Type B pancreatic cell (in vitro differentiated cells): ENCODE measurements around the gene NHLRC2. TPM values are rescaled to one million over a fixed set of nuclear protein-coding genes. Genes with fewer than 3 reads are reported as not detected.

ENCODE experiments used
- DNase-seq: peaks from one replicate; pipeline ENCODE4 v3.0.0; 2021; ENCODE audit warnings: mixed read lengths; ENCODE audit not compliant: unreplicated experiment; ENCODE audit errors: extremely low spot score
- H3K27ac Mint-ChIP-seq: 2 replicates; pipeline ENCODE4 v1.8.0; 2021; ENCODE audit warnings: mild to moderate bottlenecking, mixed read lengths
- H3K27me3 Mint-ChIP-seq: 2 replicates; pipeline ENCODE4 v1.8.0; 2021; ENCODE audit warnings: mixed read lengths
- H3K36me3 Mint-ChIP-seq: 2 replicates; pipeline ENCODE4 v1.8.0; 2021; ENCODE audit warnings: mixed read lengths
- H3K4me1 Mint-ChIP-seq: one replicate; pipeline ENCODE4 v1.8.0; 2021; ENCODE audit warnings: mixed read lengths; ENCODE audit not compliant: unreplicated experiment
- H3K4me3 Mint-ChIP-seq: 2 replicates; pipeline ENCODE4 v1.8.0; 2021; ENCODE audit warnings: mild to moderate bottlenecking, mixed read lengths
- H3K9me3 Mint-ChIP-seq: 2 replicates; pipeline ENCODE4 v1.8.0; 2021; ENCODE audit warnings: mixed read lengths
- CTCF ChIP-seq: fragments of 200-600 bp; sonication (generic); conservative IDR thresholded peaks from 2 replicates; pipeline ENCODE4 v1.5.0; 2021; ENCODE audit warnings: antibody characterized with exemption, mild to moderate bottlenecking
- total RNA-seq: library from RNA; stranded (reverse); gene quantifications from 2 replicates; pipeline ENCODE4 v1.2.1, GENCODE V29; 2021; ENCODE audit warnings: low replicate concordance

NHLRC2 gene
- total RNA-seq, 1 donor from 2014 or later, result 42.2 TPM

- Mint-ChIP-seq H3K4me3 (no peak overlapping the region), H3K27ac (no peak overlapping the region), H3K9me3 (peaks cover 6% of the 10 kb centered on the region), H3K27me3 (no peaks in the 10 kb centered on the region), H3K4me1 (no peaks in the 10 kb centered on the region), H3K36me3 (peaks cover 48% of the 10 kb centered on the region)
- no peak for TF ChIP-seq CTCF
- no peak for DNase-seq
These were observed 11.4 kb downstream of the NHLRC2 start for GRCh38 chr10:113865901-113866300.

GRCh38 chr10:113866551-113867394 is 12.3 kb downstream of the NHLRC2 start:
- DNase-seq, result no peak
- H3K4me1 Mint-ChIP-seq, result no peaks in the 10 kb centered on the region
- no peaks in the 10 kb centered on the region for H3K27me3 Mint-ChIP-seq
- H3K27ac Mint-ChIP-seq, result no peak overlapping the region
- peaks cover 44% of the 10 kb centered on the region for H3K36me3 Mint-ChIP-seq
- H3K4me3 Mint-ChIP-seq, result no peak overlapping the region
- H3K9me3 Mint-ChIP-seq, result no peaks in the 10 kb centered on the region
- TF ChIP-seq CTCF, result no peak

GRCh38 chr10:113867904-113868303 is 13.4 kb downstream of the NHLRC2 start:
- Mint-ChIP-seq H3K27ac (no peak overlapping the region), H3K36me3 (peaks cover 52% of the 10 kb centered on the region), H3K4me1 (no peaks in the 10 kb centered on the region), H3K9me3 (no peaks in the 10 kb centered on the region), H3K4me3 (no peak overlapping the region), H3K27me3 (no peaks in the 10 kb centered on the region)
- no peak for TF ChIP-seq CTCF
- DNase-seq, result no peak

GRCh38 chr10:113869789-113870188 is 15.3 kb downstream of the NHLRC2 start:
- H3K36me3 Mint-ChIP-seq, result peaks cover 50% of the 10 kb centered on the region
- DNase-seq, result no peak
- no peaks in the 10 kb centered on the region for H3K9me3 Mint-ChIP-seq
- peaks cover under 1% of the 10 kb centered on the region for H3K4me1 Mint-ChIP-seq
- no peak overlapping the region for H3K4me3 Mint-ChIP-seq
- H3K27me3 Mint-ChIP-seq, result no peaks in the 10 kb centered on the region
- no peak for TF ChIP-seq CTCF
- H3K27ac Mint-ChIP-seq, result no peak overlapping the region

- H3K27ac Mint-ChIP-seq, result no peak overlapping the region
- peaks cover 10% of the 10 kb centered on the region for H3K4me1 Mint-ChIP-seq
- no peak overlapping the region for H3K4me3 Mint-ChIP-seq
- no peak for DNase-seq
- no peaks in the 10 kb centered on the region for H3K27me3 Mint-ChIP-seq
- TF ChIP-seq CTCF, result no peak
- peaks cover 52% of the 10 kb centered on the region for H3K36me3 Mint-ChIP-seq
- H3K9me3 Mint-ChIP-seq, result no peaks in the 10 kb centered on the region
These were observed 17.9 kb downstream of the NHLRC2 start for GRCh38 chr10:113872139-113873030.
